IPS-NIHi7 (cell line): ENCODE results near the gene MATN4.

ENCODE experiments used
- DNase-seq: peaks from one replicate; pipeline ENCODE4 v3.0.0; 2012; ENCODE audit warnings: mixed read lengths; ENCODE audit errors: extremely low spot score

The MATN4 gene

GRCh38 chr20:45341579-45341938 is 33.5 kb upstream of the MATN4 start:
- DNase-seq = no peak

GRCh38 chr20:45340951-45341350 is 32.9 kb upstream of the MATN4 start:
- DNase-seq = peak; percentile 46

GRCh38 chr20:45340236-45340847 is 32.2 kb upstream of the MATN4 start:
- DNase-seq = no peak

GRCh38 chr20:45339799-45340198 is 31.7 kb upstream of the MATN4 start:
- DNase-seq = no peak

- no peak for DNase-seq
These were observed 31.0 kb upstream of the MATN4 start for GRCh38 chr20:45339084-45339483.

GRCh38 chr20:45338121-45339030 is 30.3 kb upstream of the MATN4 start:
- no peak for DNase-seq

GRCh38 chr20:45337367-45338120 is 29.4 kb upstream of the MATN4 start:
- peak; percentile 59 for DNase-seq

- no peak for DNase-seq
These were observed 28.6 kb upstream of the MATN4 start for GRCh38 chr20:45336530-45337366.

GRCh38 chr20:45330476-45330875 is 22.4 kb upstream of the MATN4 start:
- no peak for DNase-seq

GRCh38 chr20:45329497-45330319 is 21.6 kb upstream of the MATN4 start:
- no peak for DNase-seq

- no peak for DNase-seq
These were observed 20.4 kb upstream of the MATN4 start for GRCh38 chr20:45328451-45328850.

- no peak for DNase-seq
These were observed 17.3 kb upstream of the MATN4 start for GRCh38 chr20:45325371-45325770.

- no peak for DNase-seq
These were observed 15.6 kb upstream of the MATN4 start for GRCh38 chr20:45323731-45324130.

- peak; percentile 52 for DNase-seq
These were observed 14.9 kb upstream of the MATN4 start for GRCh38 chr20:45322952-45323383.

- DNase-seq = no peak
These were observed 13.0 kb upstream of the MATN4 start for GRCh38 chr20:45320948-45321595.

GRCh38 chr20:45318948-45319347 is 10.8 kb upstream of the MATN4 start:
- DNase-seq = no peak

- no peak for DNase-seq
These were observed 10.4 kb upstream of the MATN4 start for GRCh38 chr20:45318386-45318939.

GRCh38 chr20:45317826-45318225 is 9.7 kb upstream of the MATN4 start:
- DNase-seq = no peak

GRCh38 chr20:45316150-45317080 is 8.3 kb upstream of the MATN4 start:
- DNase-seq = no peak
